Activated T-helper 1 cell treated with Interleukin-2 at 50 U/mL for 16 hours (primary cell): ENCODE measurements around the gene TECR.
"Not testable (repeated sequence)": the region's sequence is repeated elsewhere in the genome, so short reads cannot be mapped to it uniquely, and the experiment has no call there.

Source experiments
- DNase-seq: peaks from one replicate; pipeline ENCODE4 v3.0.0-alpha.2; 2020; ENCODE audit warnings: low read depth

Gene TECR

DNA sequence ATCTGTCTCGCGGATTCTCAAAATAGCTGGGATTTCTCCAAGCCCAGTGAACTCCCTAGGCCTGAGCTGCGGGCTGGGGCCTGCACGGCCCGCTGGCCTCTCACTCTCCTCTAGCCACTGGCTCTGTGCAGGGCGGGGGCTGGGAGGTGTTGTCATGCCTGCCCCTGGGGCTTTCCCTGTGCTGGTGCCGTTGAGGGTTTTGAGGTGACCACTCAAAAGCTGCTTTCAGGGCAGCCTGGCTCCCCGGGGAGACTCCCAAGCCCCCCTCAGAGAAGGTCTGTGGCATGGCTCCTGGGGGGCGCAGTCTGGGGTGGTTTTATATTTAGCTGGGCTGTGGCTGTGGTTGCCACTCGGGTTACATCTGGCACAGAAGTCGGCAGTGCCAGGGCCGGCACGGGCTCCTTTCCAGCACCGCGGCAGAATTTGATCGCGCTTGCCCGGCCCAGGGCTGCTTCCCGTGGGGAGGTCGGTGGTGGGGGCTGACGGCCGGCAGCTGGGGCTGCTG, 32.5 kb downstream of the TECR start:
- DNase-seq, result no peak

DNA sequence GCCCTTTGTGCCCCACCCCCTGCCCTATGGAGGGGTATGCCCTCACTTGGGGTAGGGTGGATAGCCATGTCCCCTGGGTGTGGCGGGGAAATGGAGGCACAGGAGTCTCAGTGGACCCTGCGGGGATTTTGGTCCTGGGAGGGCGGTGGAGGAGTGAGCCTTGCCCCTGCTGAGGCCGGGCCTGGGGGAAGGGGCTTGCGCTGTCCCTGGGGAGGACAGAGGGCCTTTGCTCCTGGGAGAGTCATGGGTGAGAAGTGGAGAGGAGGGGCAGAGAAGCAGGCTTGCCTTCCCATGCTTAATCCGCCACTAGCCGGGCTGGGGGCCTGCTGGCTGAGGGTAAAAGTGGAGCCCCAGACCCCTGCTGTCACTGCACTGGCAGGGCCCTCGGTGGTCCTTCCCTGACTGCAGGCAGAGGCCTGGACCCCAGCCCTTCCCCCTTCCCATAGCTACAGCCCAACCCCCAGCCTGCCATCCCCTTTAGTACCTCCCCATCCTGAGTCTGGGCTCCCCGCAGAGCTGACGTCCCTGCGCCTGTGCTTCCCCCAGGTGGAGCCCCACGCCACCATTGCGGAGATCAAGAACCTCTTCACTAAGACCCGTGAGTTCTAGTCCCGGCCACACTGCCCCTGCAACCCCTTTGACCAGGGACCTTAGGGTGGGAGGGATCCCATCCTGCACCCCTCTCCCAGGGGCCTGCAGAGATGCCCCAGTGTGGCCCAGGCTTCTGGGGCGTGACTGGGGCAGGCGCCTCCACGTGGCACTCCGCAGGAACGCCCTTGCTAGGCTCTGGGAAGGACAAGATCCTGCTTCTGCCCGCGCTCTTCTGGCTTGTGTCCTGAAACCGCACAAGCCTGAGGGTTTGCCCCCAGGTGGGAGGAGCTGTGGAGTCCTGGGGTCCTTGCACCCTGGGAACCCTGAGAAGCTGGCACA, 33.5 kb downstream of the TECR start:
- DNase-seq, result no peak

GRCh38 chr19:14563590-14563926, 34.2 kb downstream of the TECR start:
- DNase-seq, result no peak

DNA sequence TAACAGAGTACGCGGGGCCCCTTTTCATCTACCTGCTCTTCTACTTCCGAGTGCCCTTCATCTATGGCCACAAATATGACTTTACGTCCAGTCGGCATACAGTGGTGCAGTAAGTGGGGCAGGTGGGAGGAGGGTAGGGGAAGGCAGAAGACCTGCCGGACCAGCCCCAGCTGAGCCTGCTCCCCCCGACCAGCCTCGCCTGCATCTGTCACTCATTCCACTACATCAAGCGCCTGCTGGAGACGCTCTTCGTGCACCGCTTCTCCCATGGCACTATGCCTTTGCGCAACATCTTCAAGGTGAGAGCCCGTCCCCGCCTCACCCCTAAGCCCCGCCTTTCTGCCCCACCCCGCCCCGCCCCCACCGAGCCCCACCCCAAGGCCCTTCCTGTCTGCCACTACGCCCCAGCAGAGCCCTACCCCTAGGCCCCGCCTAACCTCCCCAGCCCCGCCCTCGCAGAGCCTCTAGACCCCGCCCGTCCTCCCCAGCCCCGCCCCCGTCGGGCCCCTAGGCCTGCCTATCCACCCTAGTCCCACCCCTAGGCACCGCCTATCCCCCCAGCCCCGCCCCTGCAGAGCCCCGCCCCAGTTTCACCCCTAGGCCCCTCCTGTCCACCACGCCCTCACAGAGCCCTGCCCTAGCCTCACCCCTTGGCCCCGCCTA, 34.7 kb downstream of the TECR start:
- no peak for DNase-seq

DNA sequence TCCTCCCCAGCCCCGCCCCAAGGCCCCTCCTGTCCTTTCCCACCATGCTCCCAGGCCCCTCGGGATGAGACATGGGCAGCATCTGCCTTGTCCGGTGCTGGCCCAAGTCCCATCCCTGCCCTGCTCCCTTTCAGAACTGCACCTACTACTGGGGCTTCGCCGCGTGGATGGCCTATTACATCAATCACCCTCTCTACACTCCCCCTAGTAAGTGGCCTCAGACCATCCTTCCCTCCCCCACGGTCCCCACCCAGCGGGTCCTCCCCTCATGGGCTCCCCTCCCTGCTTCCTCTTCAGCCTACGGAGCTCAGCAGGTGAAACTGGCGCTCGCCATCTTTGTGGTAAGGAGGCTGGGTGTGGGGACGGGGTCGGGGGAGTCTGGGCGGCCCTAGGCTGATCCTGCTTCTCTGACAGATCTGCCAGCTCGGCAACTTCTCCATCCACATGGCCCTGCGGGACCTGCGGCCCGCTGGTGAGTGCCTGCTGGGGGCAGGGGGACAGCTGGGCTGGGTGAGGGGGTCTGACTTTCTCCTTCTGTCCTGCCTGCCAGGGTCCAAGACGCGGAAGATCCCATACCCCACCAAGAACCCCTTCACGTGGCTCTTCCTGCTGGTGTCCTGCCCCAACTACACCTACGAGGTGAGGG, 35.4 kb downstream of the TECR start:
- not testable (repeated sequence) for DNase-seq

- no peak for DNase-seq
These were observed 35.9 kb downstream of the TECR start for GRCh38 chr19:14565298-14565679.

DNA sequence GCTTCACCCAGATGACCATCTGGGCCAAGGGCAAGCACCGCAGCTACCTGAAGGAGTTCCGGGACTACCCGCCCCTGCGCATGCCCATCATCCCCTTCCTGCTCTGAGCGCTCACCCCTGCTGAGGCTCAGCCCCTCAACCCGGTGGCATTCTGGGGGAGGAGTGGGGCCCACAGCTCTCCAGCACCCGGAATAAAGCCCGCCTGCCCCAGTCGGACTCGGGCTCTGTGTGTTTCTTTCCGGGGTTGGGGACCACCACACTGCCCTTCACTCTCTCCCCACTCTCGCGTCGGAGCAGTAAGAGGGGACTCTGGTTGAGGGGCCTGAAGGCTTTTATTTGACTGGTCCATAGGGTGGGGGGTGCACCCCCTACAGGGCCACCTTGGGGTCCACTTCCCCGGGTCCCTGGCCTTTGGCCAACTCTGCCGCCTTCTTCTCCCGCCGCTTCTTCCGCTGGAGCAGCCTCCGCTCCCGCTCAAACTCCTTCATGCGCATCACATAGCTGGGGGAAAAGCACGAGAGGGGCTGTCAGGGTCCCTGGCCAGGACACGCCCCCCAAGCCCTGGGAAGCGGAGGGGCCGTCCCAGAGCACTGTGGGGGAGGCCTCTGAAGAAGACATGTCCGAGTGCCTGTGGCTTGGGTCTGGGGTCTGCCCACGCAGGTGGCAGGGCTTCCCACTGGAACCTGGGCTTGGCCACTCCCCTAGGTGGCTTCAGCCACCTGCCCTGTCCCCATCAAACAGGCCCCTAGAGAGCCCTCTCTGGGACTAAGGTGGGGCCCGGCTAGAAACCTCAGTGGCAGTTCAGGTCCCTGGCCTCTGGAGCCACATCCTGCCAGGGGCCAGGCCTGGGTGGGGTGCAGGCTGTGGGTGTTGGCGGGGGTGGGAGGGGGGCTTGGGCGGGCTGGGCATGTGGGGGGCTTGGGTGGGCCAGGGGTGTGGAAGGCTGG, 36.6 kb downstream of the TECR start:
- no peak for DNase-seq

DNA sequence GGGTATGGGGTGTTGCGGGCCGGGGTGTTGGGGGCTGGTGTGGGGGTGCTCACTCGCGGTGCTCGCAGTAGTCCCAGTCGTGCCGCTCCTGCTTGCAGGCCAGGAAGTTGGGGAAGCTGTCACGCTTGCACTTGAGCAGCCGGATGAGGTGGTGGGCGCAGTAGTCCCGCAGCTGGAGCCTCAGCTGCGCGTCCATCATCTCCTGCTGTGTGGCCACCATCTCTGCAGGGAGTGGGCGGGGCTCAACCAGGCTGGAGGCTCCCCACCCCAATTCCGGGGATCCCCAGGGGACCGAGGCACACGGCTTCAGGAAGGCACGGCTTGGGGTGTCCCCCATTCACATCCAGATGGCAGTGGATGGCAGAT, 37.3 kb downstream of the TECR start:
- no peak for DNase-seq

DNA sequence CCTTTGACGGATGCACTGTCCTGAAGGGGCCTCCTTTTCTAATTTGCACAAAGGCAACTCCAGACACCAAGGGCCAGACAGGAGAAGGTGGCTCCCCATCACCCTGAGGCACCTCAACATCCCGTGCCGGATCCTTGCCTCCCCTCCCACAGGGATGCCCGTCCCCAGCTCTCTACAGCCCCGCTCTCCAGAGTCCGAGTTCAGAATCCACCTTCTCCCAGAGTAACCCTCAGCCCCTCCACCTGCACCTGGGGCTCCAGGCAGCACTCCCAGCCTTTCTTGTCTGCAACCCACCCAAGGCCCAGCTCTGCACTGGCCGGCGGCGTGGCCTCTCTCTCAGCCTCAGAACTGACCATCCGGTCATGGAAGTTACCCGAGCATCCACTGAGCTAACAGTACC, 37.7 kb downstream of the TECR start:
- DNase-seq, result no peak

DNA sequence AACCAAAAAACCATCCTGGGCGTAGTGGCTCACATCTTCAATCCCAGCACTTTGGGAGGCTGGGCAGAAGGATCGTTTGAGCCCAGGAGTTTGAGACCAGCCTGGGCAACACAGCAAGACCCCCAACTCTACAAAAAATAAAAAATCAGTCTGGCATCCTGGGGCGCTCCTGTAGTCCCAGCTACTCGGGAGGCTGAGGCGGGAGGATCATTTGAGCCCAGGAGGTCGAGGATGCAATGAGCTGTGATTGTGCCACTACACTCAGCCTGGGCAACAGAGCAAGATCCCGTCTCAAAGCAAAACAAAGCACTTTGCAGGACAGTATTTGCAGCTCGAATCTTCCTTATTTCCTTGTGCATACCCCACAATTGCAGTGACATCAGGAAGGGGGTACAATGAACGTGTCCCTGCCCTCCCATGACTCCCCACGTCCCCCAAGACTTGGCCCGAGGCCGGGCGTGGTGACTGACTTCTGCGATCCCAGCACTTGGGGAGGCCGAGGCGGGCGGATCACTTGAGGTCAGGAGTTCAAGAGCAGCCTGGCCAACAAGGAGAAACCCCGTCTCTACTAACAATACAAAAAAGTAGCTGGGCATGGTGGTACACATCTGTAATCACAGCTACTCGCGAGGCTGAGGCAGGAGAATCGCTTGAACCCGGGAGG, 41.6 kb downstream of the TECR start:
- no peak for DNase-seq

DNA sequence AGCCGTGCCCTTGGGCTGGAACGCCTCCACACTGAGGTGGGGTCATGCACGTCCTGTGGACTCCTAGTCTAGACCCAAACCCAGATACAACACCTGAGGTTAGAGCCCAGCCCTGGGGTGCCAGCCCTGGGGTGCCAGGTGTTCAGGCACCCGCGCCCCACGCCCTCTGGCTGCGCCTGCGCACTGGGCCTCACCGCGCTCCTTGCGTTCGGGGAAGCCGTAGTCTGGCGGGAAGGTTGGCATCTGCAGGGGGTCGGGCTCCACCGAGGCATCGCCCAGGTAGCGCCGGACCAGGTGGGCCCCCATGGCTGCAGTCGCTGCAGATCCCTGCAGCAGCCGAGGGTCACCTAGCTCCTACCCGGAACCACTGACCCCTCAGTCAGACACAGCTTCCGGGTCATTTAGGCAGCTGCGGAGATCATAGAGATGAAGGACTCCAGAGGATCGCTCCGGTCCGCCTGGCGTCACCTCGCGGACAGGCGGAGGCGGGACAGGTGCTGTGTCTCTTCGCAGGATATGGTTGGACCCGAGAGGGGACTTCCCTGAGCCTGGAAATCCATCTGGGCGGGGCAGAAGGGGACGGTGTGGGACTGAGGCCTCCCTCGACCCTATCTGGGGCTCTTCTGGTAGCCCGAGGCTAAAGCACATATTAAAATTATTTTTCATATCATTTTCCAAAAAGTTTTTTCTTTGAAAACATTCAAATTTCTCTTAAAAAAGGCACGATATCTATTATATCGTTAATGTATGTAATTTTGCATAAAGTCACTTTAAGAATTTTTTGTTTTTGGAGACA, 42.5 kb downstream of the TECR start, which contains the start of gene NDUFB7:
Gene NDUFB7, minus strand, starts transcription at position 372 of the 796 bp plus-strand sequence. Its CDS starts 66 bp downstream, at position 306.
- DNase-seq, result peak; percentile 83

GRCh38 chr19:14575428-14575980, 46.1 kb downstream of the TECR start:
- DNase-seq, result no peak

- DNase-seq, result no peak
These were observed 47.0 kb downstream of the TECR start for GRCh38 chr19:14576363-14576762.

DNA sequence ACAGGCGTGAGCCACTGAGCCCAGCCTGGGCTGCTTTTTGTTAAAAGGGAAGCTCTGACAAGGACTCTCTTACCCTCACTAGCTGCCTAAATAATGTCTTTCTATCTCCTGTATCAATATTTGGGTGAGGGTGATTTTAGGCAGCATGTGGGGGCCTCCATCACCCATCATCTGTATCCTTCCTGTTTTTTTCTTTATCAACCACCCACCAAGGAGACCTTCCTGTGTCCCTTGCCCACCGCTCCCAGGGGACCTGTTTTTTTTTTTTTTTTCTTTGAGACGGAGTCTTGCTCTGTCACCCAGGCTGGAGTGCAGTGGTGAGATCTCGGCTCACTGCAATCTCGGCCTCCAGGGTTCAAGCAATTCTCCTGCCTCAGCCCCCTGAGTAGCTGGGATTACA, 47.9 kb downstream of the TECR start:
- no peak for DNase-seq

DNA sequence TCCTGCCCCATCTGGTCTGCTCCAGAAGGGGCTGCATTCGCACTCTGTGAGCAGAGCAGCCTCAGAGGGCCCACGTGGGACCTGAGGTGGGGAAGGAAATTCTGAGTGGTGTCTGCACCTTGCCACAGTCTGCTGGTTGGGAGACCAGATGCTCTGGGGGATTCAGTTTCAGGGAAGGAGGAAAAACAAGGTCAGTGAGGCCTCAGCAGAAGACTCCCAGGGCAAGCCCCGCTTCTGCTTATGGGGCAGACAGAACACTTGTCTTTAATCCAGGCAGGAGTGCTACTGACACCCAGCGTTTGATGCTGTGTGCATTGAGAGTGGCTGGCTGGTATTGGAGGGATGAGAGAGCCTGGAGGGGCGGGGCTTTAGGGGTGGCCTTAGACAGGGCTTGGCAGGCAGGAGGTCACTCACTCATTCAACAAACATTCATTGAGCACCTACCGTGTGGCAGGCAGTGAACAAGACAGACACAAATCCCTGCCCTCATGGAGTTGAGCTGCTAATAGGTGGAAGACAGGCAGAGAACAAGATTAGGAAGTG, 48.6 kb downstream of the TECR start:
- no peak for DNase-seq

- DNase-seq, result no peak
These were observed 51.3 kb downstream of the TECR start for GRCh38 chr19:14580623-14581237.

DNA sequence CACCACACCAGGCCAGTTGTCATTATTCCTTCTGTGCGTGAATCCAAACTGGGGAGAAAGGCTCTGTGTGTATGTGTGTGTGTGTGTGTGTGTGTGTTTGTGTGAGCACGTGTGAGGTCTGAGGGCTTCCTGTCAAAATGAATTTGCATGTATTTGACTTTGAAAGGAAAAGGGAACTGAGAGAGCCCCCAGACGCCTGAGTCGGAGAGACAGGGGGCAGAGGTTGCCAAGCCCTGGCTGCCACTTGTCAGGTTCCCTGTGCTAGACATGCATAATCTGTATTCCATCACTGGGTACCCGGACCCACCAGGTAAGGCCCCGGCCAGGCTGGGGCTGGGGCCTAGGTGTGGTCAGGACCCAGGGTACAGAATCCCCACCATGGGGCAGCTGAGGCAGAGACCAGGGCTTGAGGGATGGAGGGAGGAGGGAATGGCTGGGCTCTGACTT, 53.5 kb downstream of the TECR start, which contains the start of gene CLEC17A:
Gene CLEC17A, plus strand, starts transcription at position 191 of the 447 bp plus-strand sequence. Its CDS starts 77 bp downstream, at position 268.
- no peak for DNase-seq

DNA sequence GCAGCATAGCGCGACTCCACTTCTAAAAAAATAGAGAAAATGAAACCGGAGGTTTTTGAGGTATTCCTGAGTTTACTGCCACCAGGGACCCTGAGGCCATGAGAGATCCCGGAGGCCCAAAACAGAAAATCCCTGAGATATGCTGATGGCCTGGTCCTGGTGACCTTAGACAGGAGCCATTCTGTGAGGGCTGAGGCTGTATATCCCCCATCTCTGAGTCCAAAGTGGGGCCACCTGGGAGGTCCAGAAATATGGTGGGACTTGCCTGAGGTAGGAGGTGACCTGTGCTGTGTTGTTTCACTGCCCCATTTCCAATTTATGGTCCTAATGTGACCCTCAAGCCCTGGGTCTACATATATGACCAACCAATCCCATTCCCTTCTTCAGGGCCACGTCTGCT, 55.0 kb downstream of the TECR start:
- DNase-seq, result not testable (repeated sequence)

- not testable (repeated sequence) for DNase-seq
These were observed 55.8 kb downstream of the TECR start for GRCh38 chr19:14585187-14585586.
